ENCODE data around the gene NUDT3. TPM values are rescaled to one million over a fixed set of nuclear protein-coding genes. Genes with fewer than 3 reads are reported as not detected.
"Not testable (repeated sequence)": the region's sequence is repeated elsewhere in the genome, so short reads cannot be mapped to it uniquely, and the experiment has no call there.

NUDT3 gene
- total RNA-seq, 4 donors from 2014 or later: 32.2 to 66.3 (median 46.9) TPM

- Histone ChIP-seq H3K27me3 (no peaks in the 10 kb centered on the region), H3K4me1 (peaks cover under 1 to 28% (median 3%) of the 10 kb centered on the region in 3 donors), H3K9me3 (no peaks in the 10 kb centered on the region), H3K4me3 (no peak overlapping the region), H3K36me3 (no peaks in the 10 kb centered on the region), H3K27ac (no peak overlapping the region)
- no peak for ATAC-seq
- no peak for TF ChIP-seq CTCF (IDR thresholded peaks at IDR 0.05)
- 93 to 96% methylated on average over 6 of the region's 6 CpGs for WGBS, 2 donors (ENCODE audit: low coverage in 1 of 2)
Observed at GRCh38 chr6:34333858-34334257, 58.6 kb downstream of the NUDT3 start.

GRCh38 chr6:34332251-34333198 lies 59.9 kb downstream of the NUDT3 start:
- Histone ChIP-seq H3K27me3 (no peaks in the 10 kb centered on the region), H3K9me3 (no peaks in the 10 kb centered on the region), H3K4me1 (peaks cover 0 to 14% (median 0%) of the 10 kb centered on the region in 3 donors), H3K4me3 (no peak overlapping the region), H3K27ac (no peak overlapping the region), H3K36me3 (no peaks in the 10 kb centered on the region)
- no peak for TF ChIP-seq CTCF (IDR thresholded peaks at IDR 0.05)
- no peak for TF ChIP-seq EP300 (IDR thresholded peaks at IDR 0.05)
- TF ChIP-seq POLR2AphosphoS5 (IDR thresholded peaks at IDR 0.05): no peak
- no peak for TF ChIP-seq POLR2A (IDR thresholded peaks at IDR 0.05)
- 83 to 85% methylated on average over 6 of the region's 6 CpGs for WGBS, 2 donors (ENCODE audit: low coverage in 1 of 2)
- ATAC-seq: no peak

- H3K4me3 ChIP-seq: no peak overlapping the region
- no peaks in the 10 kb centered on the region for H3K27me3 ChIP-seq
- 52 to 73% methylated on average over 7 of the region's 7 CpGs for whole genome bisulfite sequencing, 2 donors (ENCODE audit: low coverage in 1 of 2)
- H3K4me1 ChIP-seq: peaks cover 0 to 7% (median 0%) of the 10 kb centered on the region in 3 donors
- no peaks in the 10 kb centered on the region for H3K9me3 ChIP-seq
- ATAC-seq: no peak
- TF ChIP-seq EP300 (IDR thresholded peaks at IDR 0.05): no peak
- H3K27ac ChIP-seq: no peak overlapping the region
- H3K36me3 ChIP-seq: no peaks in the 10 kb centered on the region
Observed at GRCh38 chr6:34331371-34332050, 61.0 kb downstream of the NUDT3 start.

GRCh38 chr6:34329814-34330213 lies 62.7 kb downstream of the NUDT3 start:
- H3K27me3 ChIP-seq, H3K36me3 ChIP-seq, ATAC-seq, H3K9me3 ChIP-seq, H3K4me3 ChIP-seq, H3K27ac ChIP-seq: not testable (repeated sequence)
- 100% methylated on average over 1 to 3 of the region's 3 CpGs for WGBS, 2 donors (ENCODE audit: low coverage in 1 of 2)
- H3K4me1 ChIP-seq: peaks cover 0 to 15% (median 0%) of the 10 kb centered on the region in 3 donors

GRCh38 chr6:34328969-34329368 lies 63.5 kb downstream of the NUDT3 start:
- no peaks in the 10 kb centered on the region for H3K9me3 ChIP-seq
- no peak for TF ChIP-seq CTCF (IDR thresholded peaks at IDR 0.05)
- no peak for TF ChIP-seq EP300 (IDR thresholded peaks at IDR 0.05)
- no peak for TF ChIP-seq POLR2AphosphoS5 (IDR thresholded peaks at IDR 0.05)
- no peak for TF ChIP-seq POLR2A (IDR thresholded peaks at IDR 0.05)
- H3K27me3 ChIP-seq: no peaks in the 10 kb centered on the region
- H3K27ac ChIP-seq: no peak overlapping the region
- no peak for ATAC-seq
- peaks cover 0 to 17% (median 0%) of the 10 kb centered on the region in 3 donors for H3K4me1 ChIP-seq
- no peaks in the 10 kb centered on the region for H3K36me3 ChIP-seq
- 97 to 100% methylated on average over 3 of the region's 3 CpGs for WGBS, 2 donors (ENCODE audit: low coverage in 1 of 2)
- H3K4me3 ChIP-seq: no peak overlapping the region

- peaks cover 0 to 13% (median 0%) of the 10 kb centered on the region in 3 donors for H3K4me1 ChIP-seq
- 92 to 98% methylated on average over 13 of the region's 16 CpGs for WGBS, 2 donors (ENCODE audit: low coverage in 1 of 2)
- H3K4me3 ChIP-seq, H3K27ac ChIP-seq, ATAC-seq, H3K36me3 ChIP-seq, H3K27me3 ChIP-seq, H3K9me3 ChIP-seq: not testable (repeated sequence)
Observed at GRCh38 chr6:34327313-34328205, 64.9 kb downstream of the NUDT3 start.

Measured in gastroesophageal sphincter (tissue), 4 donors.